GM21717 (cell line): Measurements from ENCODE around the gene PRKCA.

Source experiments
- ATAC-seq: cut with Tn5 transposase; IDR thresholded peaks from one replicate; pipeline ENCODE4 v1.9.1; 2021; ENCODE audit warnings: mild to moderate bottlenecking, moderate library complexity; ENCODE audit not compliant: unreplicated experiment

Gene PRKCA

DNA sequence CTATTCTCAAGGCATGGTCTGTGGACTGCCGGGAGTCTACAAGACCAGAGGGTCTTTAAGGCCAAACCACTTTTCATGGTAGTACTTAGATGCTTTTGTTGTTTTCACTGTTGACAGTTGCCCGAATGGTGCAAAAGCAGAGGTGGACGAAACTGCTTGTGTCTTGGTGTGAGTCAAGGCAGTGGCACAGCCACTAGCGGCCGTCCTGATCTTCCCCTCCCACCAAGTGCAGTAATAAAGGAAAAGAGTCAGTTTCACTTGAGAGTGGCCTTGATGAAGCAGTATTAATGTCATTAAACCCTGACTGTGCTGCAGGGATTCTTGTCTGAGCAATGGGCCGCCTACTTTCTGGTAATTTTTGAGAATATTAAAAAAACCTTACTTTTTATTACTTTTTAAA lies 109.1 kb downstream of the PRKCA start:
- ATAC-seq, result no peak

DNA sequence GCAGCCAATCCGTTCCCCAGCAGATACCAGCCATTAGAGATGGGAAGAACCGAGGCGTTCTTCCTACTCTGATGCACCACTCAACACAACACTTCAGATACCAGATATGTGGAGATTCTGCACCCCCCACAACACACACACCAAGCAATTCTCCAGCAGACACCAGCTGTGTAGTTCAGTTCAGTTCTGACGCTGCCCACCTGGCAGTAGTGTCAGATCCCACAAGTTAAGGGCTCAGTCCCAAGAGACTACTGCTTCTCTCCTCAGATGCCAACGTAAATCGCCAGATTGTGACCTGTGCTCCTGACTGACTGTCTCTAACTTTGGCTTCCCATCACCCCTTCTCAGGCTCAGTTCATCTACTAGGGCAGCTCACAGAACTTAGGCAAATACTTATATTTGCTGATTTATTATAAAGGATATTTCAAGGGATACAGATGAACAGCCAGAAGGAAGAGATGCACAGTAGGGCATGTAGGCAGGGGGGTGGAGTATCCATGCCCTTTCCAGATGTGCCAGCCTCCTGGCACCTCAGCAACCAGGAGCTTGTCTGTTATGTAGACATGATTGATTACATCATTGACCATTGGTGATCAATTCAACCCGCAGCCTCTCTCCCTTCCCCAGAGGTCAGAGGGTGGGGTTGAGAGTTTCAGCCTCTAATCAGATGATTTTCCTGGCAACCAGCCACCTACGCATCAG lies 110.6 kb downstream of the PRKCA start:
- no peak for ATAC-seq

DNA sequence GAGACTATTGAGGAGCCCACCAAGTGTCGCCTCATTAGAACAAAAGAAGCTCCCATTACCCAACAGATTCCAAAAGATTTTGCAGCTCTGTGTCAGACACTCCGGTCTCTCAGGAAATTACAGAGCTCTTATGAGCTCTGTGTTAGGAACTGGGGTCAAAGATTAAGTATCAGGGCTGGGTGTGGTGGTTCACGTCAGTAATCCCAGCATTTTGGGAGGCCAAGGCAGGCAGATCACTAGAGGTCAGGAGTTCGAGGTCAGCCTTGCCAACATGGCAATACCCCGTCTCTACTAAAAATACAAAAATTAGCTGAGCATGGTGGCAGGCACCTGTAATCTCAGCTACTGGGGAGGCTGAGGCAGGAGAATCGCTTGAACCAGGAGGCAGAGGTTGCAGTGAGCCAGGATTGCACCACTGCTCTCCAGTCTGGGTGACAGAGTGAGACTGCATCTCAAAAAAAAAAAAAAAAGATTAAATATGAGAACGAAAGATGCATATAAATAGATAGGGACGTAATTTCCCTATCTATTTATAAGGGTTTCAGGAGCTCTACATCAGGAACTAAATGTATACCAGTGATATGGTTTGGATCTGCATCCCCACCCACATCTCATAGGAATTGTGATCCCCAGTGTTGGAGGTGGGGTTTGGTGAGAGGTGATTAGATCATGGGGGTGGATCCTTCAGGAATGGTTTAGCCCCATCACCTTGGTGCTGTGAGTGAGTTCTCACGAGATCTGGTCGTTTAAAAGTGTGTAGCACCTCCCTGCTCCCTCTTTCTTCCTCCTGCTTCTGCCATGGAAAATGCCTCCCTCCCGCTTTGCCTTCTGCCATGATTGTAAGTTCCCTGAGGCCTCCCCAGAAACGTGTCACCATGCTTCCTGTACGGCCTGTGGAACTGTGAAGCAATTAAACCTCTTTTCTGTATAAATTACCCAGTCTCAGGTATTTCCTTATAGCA lies 111.4 kb downstream of the PRKCA start:
- no peak for ATAC-seq

DNA sequence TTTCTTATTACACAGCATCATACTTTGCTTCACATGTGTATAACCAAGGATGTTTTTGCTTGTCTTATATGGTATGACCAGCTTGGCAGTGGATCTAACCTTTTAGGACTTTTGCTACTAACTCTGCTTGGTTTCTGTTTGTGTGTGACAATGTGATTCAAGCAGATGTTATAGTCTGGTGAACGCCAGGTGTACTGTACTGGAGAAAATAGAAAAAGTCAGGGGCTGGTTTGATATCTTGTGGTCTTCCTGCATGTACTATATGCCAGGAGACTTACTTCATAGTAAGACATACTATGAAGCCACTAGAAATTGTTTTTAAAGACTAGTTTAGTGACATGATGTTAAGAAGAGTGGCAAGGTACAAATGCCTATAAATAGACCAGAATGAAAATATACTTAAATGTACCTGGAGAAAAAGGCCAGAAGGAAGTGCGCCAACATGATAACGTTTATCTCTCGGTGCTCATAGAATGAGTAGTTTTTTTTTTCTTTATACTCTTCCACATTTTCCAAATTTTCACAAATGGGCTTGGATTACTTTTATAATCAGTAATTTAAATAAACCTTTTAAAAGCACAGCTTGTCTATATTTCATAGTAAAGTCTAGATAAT lies 112.3 kb downstream of the PRKCA start:
- ATAC-seq, result no peak

DNA sequence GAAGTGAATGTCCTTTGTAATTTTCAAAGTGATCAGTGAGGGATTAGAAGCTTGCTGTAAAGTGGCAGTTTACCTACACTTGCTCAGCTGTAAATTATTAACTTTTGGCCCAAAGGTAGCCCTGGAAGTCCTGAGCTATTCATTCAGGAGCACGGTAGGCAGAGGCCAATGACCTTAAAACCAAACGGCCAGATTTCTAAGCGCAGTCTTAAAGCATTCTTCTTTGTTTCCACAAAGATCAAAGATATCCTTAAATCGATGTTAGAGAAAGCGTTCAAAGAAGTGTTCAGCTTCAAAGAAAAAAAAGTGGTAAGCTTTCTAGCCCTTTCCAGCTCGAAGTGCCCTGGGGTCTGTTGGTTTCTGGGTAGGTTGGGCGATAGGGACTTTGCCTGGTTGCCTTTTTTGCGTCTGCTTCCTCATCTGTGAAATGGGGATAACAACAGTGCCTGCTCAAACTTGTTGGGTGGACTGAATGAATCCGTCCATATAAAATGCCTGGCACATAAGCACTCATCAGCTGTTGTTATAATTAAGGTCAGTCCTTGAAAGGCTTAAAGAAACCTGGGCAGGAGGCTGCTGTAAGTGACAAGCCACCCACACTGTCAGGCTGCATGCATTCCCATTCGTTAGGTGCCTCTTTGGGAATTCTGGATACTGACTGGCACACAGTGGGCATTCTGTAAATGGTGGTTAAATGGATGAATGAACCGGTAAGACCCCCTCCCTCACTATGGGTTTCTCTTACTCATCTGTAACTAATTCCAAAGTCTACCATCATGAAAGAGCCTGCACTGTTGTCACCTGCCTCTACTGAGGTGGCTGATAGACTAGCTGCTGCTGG lies 113.2 kb downstream of the PRKCA start:
- no peak for ATAC-seq

DNA sequence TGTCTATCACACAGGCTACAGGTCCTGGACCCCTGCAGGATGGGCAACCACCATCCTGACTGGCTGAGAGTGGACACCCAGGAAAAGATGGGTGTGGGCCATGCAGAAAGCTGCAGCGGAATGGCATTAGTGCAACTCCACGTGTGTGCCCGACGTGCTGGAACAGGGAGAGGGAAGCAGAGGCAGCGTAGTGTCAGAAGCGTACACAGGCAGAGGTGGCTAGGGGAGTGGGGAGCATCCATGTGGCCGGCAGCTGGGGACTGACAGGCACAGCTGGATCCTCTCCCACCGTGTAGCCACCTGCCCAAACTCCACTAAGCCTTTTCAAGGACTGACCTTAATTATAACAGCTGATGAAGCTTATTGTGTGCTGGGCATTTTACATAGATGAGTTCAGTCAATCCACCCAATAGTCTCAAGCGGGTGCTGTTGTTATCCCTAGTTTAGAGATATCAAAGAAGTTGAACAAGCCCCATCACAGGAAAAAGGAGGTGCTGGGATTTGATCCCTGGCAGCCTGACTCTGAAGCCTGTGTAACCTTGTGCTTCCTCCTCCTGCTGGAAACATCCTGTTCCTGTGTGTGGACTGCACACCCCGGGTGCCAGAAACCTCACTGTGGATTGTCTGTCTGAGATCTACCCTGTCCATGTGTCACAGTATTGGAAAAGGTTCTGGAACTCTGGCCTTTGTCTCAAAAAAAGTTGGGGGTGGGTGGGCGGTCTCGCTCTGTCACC lies 114.0 kb downstream of the PRKCA start:
- no peak for ATAC-seq

DNA sequence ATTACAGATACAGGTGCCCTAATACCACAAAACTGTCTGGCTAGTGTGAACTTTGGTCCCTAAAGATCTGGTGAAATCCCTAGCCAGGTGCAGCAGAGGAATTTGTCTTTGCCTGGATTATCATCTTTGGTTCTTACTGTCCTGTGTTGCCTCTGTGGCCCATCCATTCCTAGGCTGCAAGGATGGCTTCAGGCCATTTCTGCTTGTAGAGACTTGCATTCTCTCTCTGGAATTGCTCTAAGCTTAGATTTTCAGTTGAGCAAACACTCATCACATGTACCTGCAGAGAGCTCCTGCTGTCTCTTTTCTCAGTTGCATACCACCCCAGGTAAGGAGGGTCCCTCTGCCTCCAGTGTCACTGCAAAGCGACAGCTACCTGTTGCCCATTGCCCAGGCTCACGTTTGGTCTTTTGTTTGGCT lies 114.9 kb downstream of the PRKCA start:
- ATAC-seq, result no peak

DNA sequence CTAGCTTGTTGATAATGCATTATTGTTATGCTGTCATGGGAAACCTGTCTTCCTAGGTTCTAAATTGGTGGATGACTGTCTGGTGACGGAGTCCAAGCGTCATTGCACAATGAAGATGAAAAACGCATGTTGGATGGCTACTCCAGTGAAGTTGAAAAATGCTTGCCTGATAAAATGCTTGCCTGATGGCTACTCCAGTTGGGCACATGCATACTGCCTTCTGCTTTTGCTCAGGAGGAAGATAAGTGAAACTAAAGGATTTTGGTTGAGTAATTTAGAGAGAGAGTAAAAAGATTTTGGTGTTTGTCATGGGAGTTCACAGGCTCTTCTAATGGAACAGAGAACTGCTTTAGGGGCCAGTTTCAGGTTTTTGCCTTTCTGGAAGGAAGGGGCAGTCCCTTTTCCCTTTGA lies 118.6 kb downstream of the PRKCA start:
- ATAC-seq, result no peak

DNA sequence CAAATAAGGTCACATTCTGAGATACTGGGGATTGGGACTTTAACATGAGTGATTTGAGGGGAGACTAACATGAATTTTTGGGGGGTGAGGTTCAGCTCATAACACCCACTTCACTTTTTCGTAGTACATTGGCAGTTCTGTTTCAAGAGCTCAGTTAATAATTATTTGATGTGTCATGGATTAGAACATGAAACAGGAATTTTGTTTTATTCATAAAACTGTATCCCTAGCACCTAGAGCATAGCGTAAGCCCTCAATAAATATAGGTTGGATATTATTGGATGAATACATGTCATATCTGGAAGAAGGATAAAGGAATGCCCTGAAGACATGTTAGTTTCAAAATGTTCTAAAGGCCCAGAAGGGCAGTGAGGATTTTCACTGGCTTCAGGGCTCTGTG lies 119.8 kb downstream of the PRKCA start:
- ATAC-seq, result no peak

DNA sequence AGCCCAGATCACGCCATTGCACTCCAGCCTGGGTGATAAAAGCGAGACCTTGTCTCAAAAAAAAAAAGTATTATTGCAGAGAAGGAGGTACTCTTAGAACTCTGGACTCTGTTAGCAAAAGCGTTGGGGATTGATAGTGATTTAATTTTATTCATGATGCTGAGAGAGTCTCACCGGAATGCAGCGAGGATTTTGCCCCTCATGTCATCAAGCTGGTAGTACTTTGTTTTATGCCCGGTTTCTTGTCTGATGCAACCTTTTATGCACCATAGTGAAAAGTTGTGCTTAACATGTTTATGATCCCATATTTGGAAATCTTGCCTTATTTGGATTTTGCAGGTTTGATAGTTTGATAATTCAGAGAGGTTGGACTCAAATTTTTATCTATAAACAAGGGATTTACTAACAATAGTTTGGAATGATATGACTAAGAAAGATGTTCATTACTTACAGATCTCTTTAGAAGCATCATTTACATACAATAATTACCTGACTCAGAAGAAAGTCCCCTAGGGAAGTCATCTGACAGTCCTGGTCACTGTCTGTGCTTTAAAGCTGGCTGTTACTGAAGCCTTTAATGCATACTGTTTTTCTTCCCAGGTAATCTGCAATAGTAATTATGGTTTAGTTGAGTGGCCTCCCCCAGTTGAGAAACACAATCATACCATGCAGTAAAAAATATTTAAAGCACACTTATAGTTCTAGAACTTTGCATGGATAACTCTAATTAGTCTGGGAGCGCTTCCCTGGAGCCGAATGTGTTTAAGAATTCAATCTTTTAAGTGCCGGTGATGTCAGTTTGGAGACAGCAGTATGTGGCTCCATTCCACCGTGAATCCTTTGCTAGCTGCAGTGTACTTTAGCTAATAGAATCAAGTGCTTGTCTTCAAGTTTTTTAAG lies 120.9 kb downstream of the PRKCA start:
- no peak for ATAC-seq

DNA sequence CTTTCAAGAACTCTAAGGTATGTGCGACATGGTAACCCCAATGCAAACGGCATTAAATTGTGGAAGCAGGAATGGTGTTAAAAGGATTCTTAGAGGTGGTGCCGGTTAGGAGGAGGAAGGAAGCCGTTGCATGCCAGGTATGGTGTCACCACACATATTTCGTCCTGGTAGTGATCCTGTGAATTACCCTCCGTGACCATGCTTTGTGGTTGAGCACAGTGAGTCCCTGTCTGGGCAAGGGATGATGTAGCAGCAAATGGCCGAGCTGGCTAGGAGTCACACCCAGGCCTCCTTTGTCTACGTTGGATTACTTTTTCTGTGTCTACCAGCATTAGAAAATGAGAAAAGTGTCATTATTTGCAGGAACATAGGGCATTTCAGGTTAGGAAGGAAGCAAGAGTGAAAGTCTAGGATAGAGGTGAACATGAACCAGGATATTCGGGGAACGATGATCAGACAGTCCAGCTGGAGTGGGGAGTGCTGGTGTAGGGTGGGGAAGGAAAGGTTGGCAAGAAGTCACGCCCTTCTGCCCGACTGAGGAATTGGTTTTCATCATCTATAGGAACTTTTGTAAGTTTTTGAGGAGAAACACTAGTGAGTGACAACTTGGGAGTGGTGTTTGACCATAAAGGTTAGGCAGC lies 123.5 kb downstream of the PRKCA start:
- ATAC-seq, result no peak

DNA sequence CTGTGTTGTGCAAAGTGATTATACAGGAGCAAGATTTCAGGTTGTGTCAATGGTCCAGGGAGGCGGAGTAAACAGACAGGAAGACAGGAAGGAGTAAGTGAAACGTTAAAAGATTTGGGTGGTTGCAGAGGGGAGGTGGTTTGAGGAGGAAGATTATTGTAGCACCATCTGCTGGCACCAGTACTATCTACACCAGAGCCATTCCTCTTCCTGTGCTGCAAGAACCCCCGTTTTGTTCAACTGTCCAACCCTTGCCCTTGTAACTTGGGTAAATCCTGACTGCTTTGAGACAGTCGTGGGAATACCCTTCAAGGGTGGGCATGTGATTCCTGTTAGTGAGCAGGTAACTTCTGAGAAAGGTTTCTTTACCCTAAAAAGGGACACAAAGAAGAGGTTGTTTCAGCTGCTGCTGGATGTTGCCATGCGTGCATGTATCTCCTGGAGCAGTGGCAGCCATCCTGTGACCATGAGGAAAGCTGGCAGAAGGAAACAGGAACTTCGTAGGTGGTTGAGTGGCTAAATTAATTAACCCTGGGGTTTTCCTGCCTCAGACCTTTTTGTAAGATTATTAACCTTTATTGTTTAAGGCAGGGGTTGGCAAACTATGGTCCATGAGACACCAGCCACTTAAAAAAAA lies 124.1 kb downstream of the PRKCA start:
- no peak for ATAC-seq

DNA sequence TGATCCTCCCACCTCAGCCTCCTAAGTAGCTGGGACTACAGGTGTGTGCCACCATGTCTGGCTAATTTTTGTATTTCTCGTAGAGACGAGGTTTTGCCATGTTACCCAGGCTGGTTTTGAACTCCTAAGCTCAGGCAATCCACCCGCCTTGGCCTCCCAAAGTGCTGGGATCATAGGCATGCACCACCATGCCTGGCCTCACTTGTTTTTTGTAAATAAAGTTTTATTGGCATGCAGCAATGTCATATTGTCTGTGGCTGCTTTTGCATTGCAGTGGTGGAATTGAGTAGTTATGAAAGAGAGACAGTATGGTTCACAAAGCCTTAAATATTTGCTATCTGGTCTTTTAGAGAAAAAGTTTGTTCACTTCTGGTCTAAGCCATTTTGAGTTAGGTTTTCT lies 124.7 kb downstream of the PRKCA start:
- ATAC-seq, result no peak

DNA sequence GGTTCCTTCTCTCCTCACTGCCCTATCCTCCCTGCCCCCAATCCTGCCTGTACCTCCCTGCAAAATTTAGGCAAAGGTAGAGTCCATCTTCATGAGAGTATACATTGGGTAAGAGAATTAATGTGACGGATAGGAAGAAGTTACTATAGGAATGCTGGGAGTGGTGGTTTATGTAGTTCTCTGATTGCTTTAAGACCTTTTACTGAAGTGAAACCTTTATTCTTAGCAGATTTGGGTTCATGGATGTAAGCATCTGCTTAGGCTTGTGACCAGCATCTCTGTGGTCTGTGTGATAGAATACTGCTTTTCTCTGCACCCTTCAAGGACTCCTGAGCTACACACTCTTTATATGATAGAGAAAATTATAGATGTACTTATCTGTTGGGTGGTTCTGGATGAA lies 127.3 kb downstream of the PRKCA start:
- ATAC-seq, result no peak

DNA sequence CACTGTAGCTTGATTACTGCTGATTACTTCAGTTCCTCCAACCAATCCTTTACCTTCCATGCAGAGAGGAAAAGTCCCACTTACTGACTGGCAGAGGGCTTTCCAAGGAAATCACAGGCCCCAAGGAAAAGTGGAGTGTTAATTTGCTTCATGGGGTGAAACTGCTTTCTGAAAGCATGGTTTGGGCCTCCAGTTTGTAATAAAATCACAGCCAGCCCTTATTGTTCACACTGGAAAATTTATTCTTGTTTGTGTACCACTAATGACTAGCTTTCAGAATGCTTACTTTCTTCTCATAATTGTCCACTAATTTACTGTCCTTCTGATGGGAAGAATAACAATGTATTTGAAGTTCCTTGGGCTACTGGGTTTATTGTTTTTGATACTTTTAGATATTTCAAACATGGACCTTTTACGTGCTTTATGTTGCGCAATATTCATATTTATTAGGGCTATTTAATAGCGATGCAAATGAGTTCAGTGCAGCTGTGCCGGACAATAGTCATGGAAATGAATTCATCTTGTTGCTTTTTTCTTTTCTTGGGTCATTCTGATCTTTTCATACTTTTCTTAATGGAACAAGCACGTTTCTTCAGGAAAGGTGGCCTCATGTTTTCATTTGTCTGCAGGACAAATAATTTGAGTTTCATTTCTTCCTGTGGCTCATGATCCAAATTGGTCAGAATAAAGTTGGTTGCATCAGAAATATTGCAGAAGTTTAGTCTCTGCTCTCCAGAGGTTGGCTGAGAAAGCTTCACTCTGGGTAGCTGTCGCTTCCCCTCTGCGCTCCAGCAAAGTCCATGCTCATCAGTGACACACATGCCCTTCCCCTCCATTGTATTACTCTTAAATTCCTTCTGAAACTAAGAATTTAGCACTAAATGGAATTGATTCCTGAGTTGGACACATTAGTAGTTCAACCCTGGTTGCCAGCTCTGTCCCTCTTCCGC lies 128.7 kb downstream of the PRKCA start:
- no peak for ATAC-seq

DNA sequence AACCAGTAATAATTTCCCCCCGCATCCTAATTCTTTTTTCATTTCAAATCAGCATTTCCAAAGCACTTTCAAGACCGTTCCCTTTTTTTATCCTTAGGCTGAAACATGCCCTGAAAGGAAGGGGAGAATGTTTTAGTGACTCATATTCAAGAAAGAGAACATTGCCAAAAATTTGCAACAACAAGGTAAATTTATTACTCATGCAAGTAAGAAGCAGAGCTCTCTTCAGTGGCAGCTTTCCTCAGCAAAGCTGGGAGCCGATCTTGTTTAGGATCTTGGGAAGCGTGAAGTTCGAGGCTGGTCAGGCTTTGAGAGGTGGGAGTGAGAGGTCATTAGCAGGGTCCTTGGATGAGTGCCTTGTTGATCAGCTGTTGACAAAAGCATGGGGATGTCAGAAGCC lies 129.5 kb downstream of the PRKCA start:
- no peak for ATAC-seq

DNA sequence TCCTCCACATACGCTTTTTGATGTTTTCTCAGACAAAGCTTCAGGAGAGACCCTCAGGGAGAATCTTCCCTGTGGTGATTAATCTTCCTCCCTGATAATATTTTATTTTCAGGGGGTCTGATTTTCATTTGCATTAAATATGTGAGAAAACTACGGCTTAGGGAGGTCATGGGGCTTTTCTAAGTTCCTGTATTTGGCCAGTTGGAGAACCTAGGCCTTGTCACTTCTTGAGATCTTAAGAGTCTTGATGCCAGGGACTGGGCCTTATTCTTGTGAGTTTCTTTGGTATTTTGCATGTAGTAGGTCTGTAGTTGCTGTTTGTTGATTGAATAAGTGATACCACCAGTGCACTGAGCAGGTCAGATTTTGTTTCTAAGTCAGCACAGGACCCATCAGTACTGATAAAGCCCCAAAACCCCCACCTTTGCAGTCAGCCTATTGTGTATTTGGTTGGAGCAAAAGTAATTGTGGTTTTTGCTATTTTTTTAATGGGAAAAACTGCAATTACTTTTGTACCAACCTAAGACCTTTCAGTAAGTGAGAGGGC lies 130.1 kb downstream of the PRKCA start:
- ATAC-seq, result no peak
